H9 (cell line): ENCODE data around the gene RASA4B. TPM values are rescaled to one million over a fixed set of nuclear protein-coding genes. Genes with fewer than 3 reads are reported as not detected.

Source experiments
- DNase-seq: peaks from one replicate; pipeline ENCODE4 v3.0.0-alpha.2; 2017
- H2AFZ ChIP-seq: one replicate; pipeline ENCODE4 v1.6.1; 2013; ENCODE audit warnings: mild to moderate bottlenecking, low read length, control low read depth, moderate library complexity
- H2AK5ac ChIP-seq: 2 replicates; pipeline ENCODE4 v1.6.1; 2013; ENCODE audit warnings: low read length, control low read depth, mixed read lengths; ENCODE audit not compliant: insufficient read length
- H2BK120ac ChIP-seq: one replicate; pipeline ENCODE4 v1.6.1; 2013; ENCODE audit warnings: low read depth, mild to moderate bottlenecking, low read length, control low read depth, inconsistent platforms; ENCODE audit not compliant: poor library complexity, severe bottlenecking
- H2BK12ac ChIP-seq: 2 replicates; pipeline ENCODE4 v1.6.1; 2013; ENCODE audit warnings: low read length, control low read depth, mixed read lengths, low read depth; ENCODE audit not compliant: insufficient read length
- H2BK15ac ChIP-seq: 2 replicates; pipeline ENCODE4 v1.6.1; 2013; ENCODE audit warnings: low read depth, low read length, control low read depth
- H2BK20ac ChIP-seq: one replicate; pipeline ENCODE4 v1.6.1; 2013; ENCODE audit warnings: low read depth, mild to moderate bottlenecking, low read length, control low read depth, inconsistent platforms; ENCODE audit not compliant: poor library complexity, severe bottlenecking
- H2BK5ac ChIP-seq: 2 replicates; pipeline ENCODE4 v1.6.1; 2013; ENCODE audit warnings: low read length, control low read depth, mixed read lengths; ENCODE audit not compliant: insufficient read length
- H3K14ac ChIP-seq: 2 replicates; pipeline ENCODE4 v1.6.1; 2013; ENCODE audit warnings: low read length, control low read depth; ENCODE audit not compliant: insufficient read depth
- H3K18ac ChIP-seq: 2 replicates; pipeline ENCODE4 v1.6.1; 2013; ENCODE audit warnings: low read depth, mild to moderate bottlenecking, mixed read lengths, low read length, control low read depth; ENCODE audit not compliant: insufficient read length
- H3K23ac ChIP-seq: 2 replicates; pipeline ENCODE4 v1.6.1; 2013; ENCODE audit warnings: low read length, control low read depth, mixed read lengths, low read depth; ENCODE audit not compliant: insufficient read length
- H3K23me2 ChIP-seq: 2 replicates; pipeline ENCODE4 v1.6.1; 2013; ENCODE audit warnings: low read depth, mild to moderate bottlenecking, mixed read lengths, low read length, control low read depth; ENCODE audit not compliant: insufficient read length, poor library complexity, severe bottlenecking
- H3K27ac ChIP-seq: 2 replicates; pipeline ENCODE4 v1.5.1; 2013; ENCODE audit warnings: low read length, control low read depth, mixed read lengths, low read depth; ENCODE audit not compliant: insufficient read length
- H3K27me3 ChIP-seq: 2 replicates; pipeline ENCODE4 v1.6.1; 2013; ENCODE audit warnings: low read length, control low read depth, inconsistent platforms; ENCODE audit not compliant: insufficient read depth
- H3K4ac ChIP-seq: 2 replicates; pipeline ENCODE4 v1.6.1; 2013; ENCODE audit warnings: low read depth, mild to moderate bottlenecking, control low read depth, inconsistent platforms, low read length, moderate library complexity
- H3K4me1 ChIP-seq: 2 replicates; pipeline ENCODE4 v1.6.1; 2013; ENCODE audit warnings: low read length, control low read depth, inconsistent platforms; ENCODE audit not compliant: insufficient read depth
- H3K4me2 ChIP-seq: 2 replicates; pipeline ENCODE4 v1.6.1; 2013; ENCODE audit warnings: low read length, control low read depth, mixed read lengths; ENCODE audit not compliant: insufficient read length, insufficient read depth
- H3K56ac ChIP-seq: 2 replicates; pipeline ENCODE4 v1.6.1; 2013; ENCODE audit warnings: low read depth, mild to moderate bottlenecking, mixed read lengths, low read length, control low read depth; ENCODE audit not compliant: insufficient read length
- H3K79me1 ChIP-seq: 2 replicates; pipeline ENCODE4 v1.6.1; 2013; ENCODE audit warnings: low read depth, mild to moderate bottlenecking, moderate library complexity, low read length, control low read depth, inconsistent platforms; ENCODE audit not compliant: insufficient read depth, poor library complexity, severe bottlenecking
- H3K79me2 ChIP-seq: 2 replicates; pipeline ENCODE4 v1.6.1; 2013; ENCODE audit warnings: low read length, control low read depth, inconsistent platforms; ENCODE audit not compliant: insufficient read depth
- H3K9ac ChIP-seq: 2 replicates; pipeline ENCODE4 v1.6.1; 2013; ENCODE audit warnings: low read length, control low read depth, mixed read lengths; ENCODE audit not compliant: insufficient read length; ENCODE audit errors: extremely low read depth
- H3K9me3 ChIP-seq: one replicate; pipeline ENCODE4 v1.6.1; 2013; ENCODE audit warnings: low read depth, low read length, inconsistent platforms; ENCODE audit not compliant: control insufficient read depth
- H3T11ph ChIP-seq: one replicate; pipeline ENCODE4 v1.6.1; 2013; ENCODE audit warnings: mild to moderate bottlenecking, low read length, control low read depth, inconsistent platforms
- H4K20me1 ChIP-seq: one replicate; pipeline ENCODE4 v1.6.1; 2013; ENCODE audit not compliant: control insufficient read depth, insufficient read length, insufficient read depth
- H4K5ac ChIP-seq: 2 replicates; pipeline ENCODE4 v1.6.1; 2013; ENCODE audit warnings: low read depth, mild to moderate bottlenecking, mixed read lengths, low read length, control low read depth; ENCODE audit not compliant: insufficient read length
- H4K8ac ChIP-seq: replicated peaks from 2 replicates; pipeline ENCODE4 v1.6.1; 2013; ENCODE audit warnings: low read length, control low read depth, mixed read lengths, low read depth; ENCODE audit not compliant: insufficient read length
- H4K91ac ChIP-seq: 2 replicates; pipeline ENCODE4 v1.6.1; 2013; ENCODE audit warnings: low read depth, mild to moderate bottlenecking, moderate library complexity, mixed read lengths, low read length, control low read depth; ENCODE audit not compliant: insufficient read length
- H3K27ac Mint-ChIP-seq, 3 experiments: 2 replicates in 2 of 3; 3 replicates in 1 of 3; pipeline ENCODE4 v1.8.0; 2020 to 2021; ENCODE audit warnings: mixed read lengths in 3 of 3, mild to moderate bottlenecking in 1 of 3, moderate library complexity in 1 of 3
- H3K27me3 Mint-ChIP-seq: 2 replicates; pipeline ENCODE4 v1.8.0; 2021; ENCODE audit warnings: low read depth, mild to moderate bottlenecking, moderate library complexity, mixed read lengths
- H3K36me3 Mint-ChIP-seq, 3 experiments: 2 replicates in 2 of 3; 3 replicates in 1 of 3; pipeline ENCODE4 v1.8.0; 2020 to 2021; ENCODE audit warnings: low read depth in 3 of 3, mixed read lengths in 3 of 3; ENCODE audit not compliant: insufficient read depth in 1 of 3
- H3K4me1 Mint-ChIP-seq, 2 experiments: 2 replicates each; pipeline ENCODE4 v1.8.0; 2020; ENCODE audit warnings: mixed read lengths in 2 of 2
- H3K4me3 Mint-ChIP-seq, 2 experiments: 2 replicates in 1 of 2; 3 replicates in 1 of 2; pipeline ENCODE4 v1.8.0; 2020 to 2021; ENCODE audit warnings: mild to moderate bottlenecking in 2 of 2, mixed read lengths in 2 of 2, moderate library complexity in 1 of 2
- H3K9me3 Mint-ChIP-seq, 2 experiments: 2 replicates in 1 of 2; 3 replicates in 1 of 2; pipeline ENCODE4 v1.8.0; 2020; ENCODE audit warnings: mild to moderate bottlenecking in 2 of 2, mixed read lengths in 2 of 2, moderate library complexity in 1 of 2
- CTCF ChIP-seq: fragments of 200-600 bp; sonication (generic); conservative IDR thresholded peaks from 3 replicates; pipeline ENCODE4 v1.8.0; 2021; ENCODE audit warnings: antibody characterized with exemption, mild to moderate bottlenecking
- WGBS: extraction: QIAGEN DNeasy Blood & Tissue Kit; methylation state at CpG from one replicate; pipeline ENCODE4 v1.1.7; 2013; ENCODE audit warnings: missing lambda C conversion rate, low lambda C conversion rate, mixed read lengths; ENCODE audit not compliant: insufficient read length; ENCODE audit errors: extremely low coverage; 5-methylcytosine and 5-hydroxymethylcytosine counted together
- total RNA-seq: library from RNA; stranded (reverse); gene quantifications from 2 replicates; pipeline ENCODE4 v1.2.1, GENCODE V29; 2021

RASA4B gene
- total RNA-seq, 1 experiment from 2014 or later, result 3.7 TPM

GRCh38 chr7:102468478-102469350 lies 48.9 kb downstream of the RASA4B start:
- Histone ChIP-seq H4K5ac (no peak overlapping the region), H2BK12ac (no peak overlapping the region), H4K8ac (no peak overlapping the region), H3K56ac (no peak overlapping the region), H3K4me1 (no peaks in the 10 kb centered on the region), H3K4ac (no peak overlapping the region), H3K27me3 (no peaks in the 10 kb centered on the region), H2BK120ac (no peak overlapping the region), H3K79me1 (peaks cover 2% of the 10 kb centered on the region), H3K9ac (no peak overlapping the region), H2BK20ac (no peak overlapping the region), H2AFZ (no peak overlapping the region), H2AK5ac (no peak overlapping the region), H4K20me1 (no peaks in the 10 kb centered on the region), H4K91ac (no peak overlapping the region), H3K9me3 (no peaks in the 10 kb centered on the region), H3K14ac (no peak overlapping the region), H3K4me2 (no peak overlapping the region), H3K79me2 (no peaks in the 10 kb centered on the region), H3K27ac (no peak overlapping the region), H3K23ac (no peak overlapping the region), H3T11ph (no peak overlapping the region), H3K18ac (no peak overlapping the region), H2BK5ac (no peak overlapping the region), H2BK15ac (no peak overlapping the region), H3K23me2 (peaks cover 6% of the 10 kb centered on the region)
- peaks cover 20 to 36% (median 31%) of the 10 kb centered on the region in 3 experiments; a peak in 6 of 7 replicates for H3K36me3 Mint-ChIP-seq
- H3K4me1 Mint-ChIP-seq, result peaks cover 9 to 11% of the 10 kb centered on the region in 2 experiments; a peak in 3 of 4 replicates
- no peak overlapping the region for H3K4me3 Mint-ChIP-seq
- no peaks in the 10 kb centered on the region for H3K9me3 Mint-ChIP-seq
- no peak for DNase-seq
- H3K27ac Mint-ChIP-seq, result no peak overlapping the region; a peak in 1 of 7 replicates
- TF ChIP-seq CTCF, result no peak
- WGBS, result no CpG with 5 or more reads among the region's 40 CpGs
- peaks cover 2% of the 10 kb centered on the region; the same call in 1 of the 2 replicates for H3K27me3 Mint-ChIP-seq
